GM12872 (cell line): ENCODE results near the gene USP5.

Source experiments
- CTCF ChIP-seq: IDR thresholded peaks from 3 replicates; pipeline ENCODE4 v1.5.1; 2011; ENCODE audit warnings: low read depth, mild to moderate bottlenecking, low read length, moderate library complexity; ENCODE audit not compliant: insufficient read depth

USP5 gene

GRCh38 chr12:6905414-6906040, 53.6 kb downstream of the USP5 start:
- no peak for TF ChIP-seq CTCF

- TF ChIP-seq CTCF: no peak
These were observed 57.6 kb downstream of the USP5 start for GRCh38 chr12:6909421-6910145.

- no peak for TF ChIP-seq CTCF
These were observed 60.4 kb downstream of the USP5 start for GRCh38 chr12:6912164-6912935.

GRCh38 chr12:6914246-6914946, 62.4 kb downstream of the USP5 start, which contains the start of gene ENO2:
TSS of gene ENO2 (plus strand) at chr12:6914580. CDS start at chr12:6915833, 1,253 bp downstream.
- TF ChIP-seq CTCF: no peak

- no peak for TF ChIP-seq CTCF
These were observed 63.2 kb downstream of the USP5 start for GRCh38 chr12:6914947-6915788.

- no peak for TF ChIP-seq CTCF
These were observed 63.9 kb downstream of the USP5 start for GRCh38 chr12:6915789-6916285.
